ENCODE results near the gene SRRD.

Gene SRRD

GRCh38 chr22:26502688-26503561 lies 19.2 kb downstream of the SRRD start:
- H3K4me1 ChIP-seq (ENCODE audit: insufficient read depth, poor library complexity, severe bottlenecking): no peaks in the 10 kb centered on the region
- no peak overlapping the region for H3K27ac ChIP-seq (ENCODE audit: poor library complexity, severe bottlenecking)
- no peaks in the 10 kb centered on the region for H3K27me3 ChIP-seq (ENCODE audit: insufficient read depth, poor library complexity, severe bottlenecking)
- ATAC-seq (ENCODE audit: low read depth): peak; percentile 57; the same call in 2 of the 3 replicates
- H3K4me3 ChIP-seq (ENCODE audit: severe bottlenecking): no peak overlapping the region
- DNase-seq (ENCODE audit: low spot score): no peak
- TF ChIP-seq, protein P1, sequence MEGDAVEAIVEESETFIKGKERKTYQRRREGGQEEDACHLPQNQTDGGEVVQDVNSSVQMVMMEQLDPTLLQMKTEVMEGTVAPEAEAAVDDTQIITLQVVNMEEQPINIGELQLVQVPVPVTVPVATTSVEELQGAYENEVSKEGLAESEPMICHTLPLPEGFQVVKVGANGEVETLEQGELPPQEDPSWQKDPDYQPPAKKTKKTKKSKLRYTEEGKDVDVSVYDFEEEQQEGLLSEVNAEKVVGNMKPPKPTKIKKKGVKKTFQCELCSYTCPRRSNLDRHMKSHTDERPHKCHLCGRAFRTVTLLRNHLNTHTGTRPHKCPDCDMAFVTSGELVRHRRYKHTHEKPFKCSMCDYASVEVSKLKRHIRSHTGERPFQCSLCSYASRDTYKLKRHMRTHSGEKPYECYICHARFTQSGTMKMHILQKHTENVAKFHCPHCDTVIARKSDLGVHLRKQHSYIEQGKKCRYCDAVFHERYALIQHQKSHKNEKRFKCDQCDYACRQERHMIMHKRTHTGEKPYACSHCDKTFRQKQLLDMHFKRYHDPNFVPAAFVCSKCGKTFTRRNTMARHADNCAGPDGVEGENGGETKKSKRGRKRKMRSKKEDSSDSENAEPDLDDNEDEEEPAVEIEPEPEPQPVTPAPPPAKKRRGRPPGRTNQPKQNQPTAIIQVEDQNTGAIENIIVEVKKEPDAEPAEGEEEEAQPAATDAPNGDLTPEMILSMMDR (IDR thresholded peaks at IDR 0.05; ENCODE audit: poor library complexity, severe bottlenecking): peak; percentile 67
- H3K36me3 ChIP-seq (ENCODE audit: low read depth): peaks cover 96% of the 10 kb centered on the region
- H3K9me3 ChIP-seq (ENCODE audit: severe bottlenecking): no peaks in the 10 kb centered on the region

DNA sequence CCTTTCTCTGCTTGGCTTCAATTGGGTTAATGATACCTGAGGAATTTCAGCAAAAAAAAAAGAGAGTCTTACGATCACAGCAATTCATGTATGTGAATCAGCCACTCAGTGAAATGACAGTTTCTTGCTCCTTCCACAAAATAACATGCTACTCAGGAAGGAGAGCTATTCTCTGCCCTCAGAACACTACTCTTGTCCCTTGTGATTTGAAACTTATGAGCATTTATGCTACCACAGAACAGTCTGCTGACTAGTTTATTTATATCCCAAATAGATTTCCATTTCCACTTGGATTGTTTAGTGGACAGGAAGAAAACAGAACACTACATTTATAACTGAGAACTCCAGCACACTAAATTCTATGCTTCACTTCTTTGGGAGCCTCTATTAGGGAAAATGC lies 20.1 kb downstream of the SRRD start:
- Histone ChIP-seq H3K4me1 (ENCODE audit: insufficient read depth, poor library complexity, severe bottlenecking) (no peaks in the 10 kb centered on the region), H3K4me3 (ENCODE audit: severe bottlenecking) (no peak overlapping the region), H3K36me3 (ENCODE audit: low read depth) (peaks cover 99% of the 10 kb centered on the region), H3K9me3 (ENCODE audit: severe bottlenecking) (no peaks in the 10 kb centered on the region), H3K27ac (ENCODE audit: poor library complexity, severe bottlenecking) (no peak overlapping the region), H3K27me3 (ENCODE audit: insufficient read depth, poor library complexity, severe bottlenecking) (no peaks in the 10 kb centered on the region)
- ATAC-seq (ENCODE audit: low read depth) (no peak), DNase-seq (ENCODE audit: low spot score) (no peak)
- TF ChIP-seq, protein P1 (IDR thresholded peaks at IDR 0.05; ENCODE audit: poor library complexity, severe bottlenecking): no peak

- ATAC-seq (ENCODE audit: low read depth) (no peak), DNase-seq (ENCODE audit: low spot score) (no peak)
Measured at GRCh38 chr22:26508148-26508547, 24.5 kb downstream of the SRRD start.

DNA sequence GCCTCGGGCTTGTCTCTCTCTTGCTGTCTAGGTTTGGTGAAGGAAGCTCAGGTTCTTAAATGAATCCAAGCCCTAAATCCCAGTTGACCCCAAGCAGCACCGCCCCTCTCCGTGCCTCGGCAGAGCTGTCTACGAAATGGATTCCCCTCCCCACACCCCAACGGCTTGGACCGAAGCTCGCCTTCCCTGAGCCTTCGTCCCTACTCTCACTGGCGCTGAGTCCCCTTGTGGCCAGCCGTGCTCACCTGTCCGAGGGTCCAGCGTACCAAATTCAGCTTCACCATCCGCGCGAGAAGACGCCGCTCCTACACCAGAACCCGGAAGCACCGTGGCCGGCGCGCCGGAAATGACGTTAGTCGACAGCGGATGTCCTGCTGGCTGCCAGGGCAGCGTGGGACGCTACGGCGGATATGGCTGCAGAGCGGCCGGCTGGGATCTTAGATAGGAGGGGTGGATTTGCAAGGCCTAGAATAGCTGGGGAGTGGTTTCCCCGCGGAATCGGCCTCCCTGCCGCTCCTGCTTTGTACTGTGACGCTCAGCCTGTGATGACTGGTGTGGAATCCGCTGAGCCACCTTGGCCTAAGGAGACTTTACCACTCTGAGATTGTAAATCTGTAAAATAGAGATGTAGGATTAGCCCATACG lies 28.6 kb downstream of the SRRD start, which contains the start of gene TFIP11:
Gene TFIP11 (minus strand): TSS at position 325 of the 645 bp plus-strand sequence. CDS start 2,201 bp downstream, outside the sequence.
- Histone ChIP-seq H3K27me3 (ENCODE audit: insufficient read depth, poor library complexity, severe bottlenecking) (no peaks in the 10 kb centered on the region), H3K4me1 (ENCODE audit: insufficient read depth, poor library complexity, severe bottlenecking) (peaks cover 3% of the 10 kb centered on the region), H3K9me3 (ENCODE audit: severe bottlenecking) (no peaks in the 10 kb centered on the region), H3K4me3 (ENCODE audit: severe bottlenecking) (peak within 1 kb of the TSS; percentile 72), H3K36me3 (ENCODE audit: low read depth) (peaks cover 34% of the 10 kb centered on the region), H3K27ac (ENCODE audit: poor library complexity, severe bottlenecking) (peak within 1 kb of the TSS; percentile 10)
- TF ChIP-seq, protein P1 (IDR thresholded peaks at IDR 0.05; ENCODE audit: poor library complexity, severe bottlenecking): no peak
- peak; percentile 91 for DNase-seq (ENCODE audit: low spot score)
- peak; percentile 97 for ATAC-seq (ENCODE audit: low read depth)

More at GRCh38 chr22:26508148-26508547, 24.5 kb downstream of the SRRD start:
- Histone ChIP-seq H3K9me3 (ENCODE audit: severe bottlenecking) (no peaks in the 10 kb centered on the region), H3K27ac (ENCODE audit: poor library complexity, severe bottlenecking) (no peak overlapping the region), H3K4me1 (ENCODE audit: insufficient read depth, poor library complexity, severe bottlenecking) (peaks cover 1% of the 10 kb centered on the region), H3K36me3 (ENCODE audit: low read depth) (peaks cover 75% of the 10 kb centered on the region), H3K27me3 (ENCODE audit: insufficient read depth, poor library complexity, severe bottlenecking) (no peaks in the 10 kb centered on the region), H3K4me3 (ENCODE audit: severe bottlenecking) (no peak overlapping the region)
- TF ChIP-seq, protein P1 (IDR thresholded peaks at IDR 0.05; ENCODE audit: poor library complexity, severe bottlenecking): no peak
